ENCODE data around the gene BACE2.
"Not testable (repeated sequence)": the region's sequence is repeated elsewhere in the genome, so short reads cannot be mapped to it uniquely, and the experiment has no call there.

BACE2 gene

DNA sequence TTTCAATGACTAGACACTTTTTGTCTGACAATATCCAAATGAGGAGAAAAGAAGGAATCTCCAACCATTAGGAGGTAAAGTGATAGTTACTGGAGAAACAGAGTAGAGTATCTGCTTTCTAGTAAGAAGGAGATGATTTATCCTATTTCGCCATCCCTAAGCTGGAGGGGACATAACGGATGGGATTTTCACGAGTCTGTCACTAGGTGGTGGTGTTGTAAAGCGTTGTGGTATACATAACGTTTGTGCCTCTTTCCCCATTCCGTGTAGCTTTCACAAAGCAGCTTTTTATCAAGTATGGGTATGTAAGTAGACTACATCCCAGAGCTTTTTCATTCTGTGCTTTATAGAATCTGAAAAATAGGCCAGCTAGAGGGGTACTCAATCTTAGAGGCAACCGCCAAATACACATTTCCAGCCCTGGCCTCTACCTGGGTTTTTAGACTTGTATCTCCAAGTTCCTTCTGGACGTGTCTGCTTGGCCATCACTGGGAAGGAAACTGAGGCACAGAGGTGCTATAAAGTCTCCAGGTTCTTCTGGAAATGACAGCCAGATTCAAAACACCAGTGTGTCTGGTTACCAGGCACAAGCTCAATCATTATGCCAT, 115.4 kb downstream of the BACE2 start:
- peak; percentile 94 for FAIRE-seq

DNA sequence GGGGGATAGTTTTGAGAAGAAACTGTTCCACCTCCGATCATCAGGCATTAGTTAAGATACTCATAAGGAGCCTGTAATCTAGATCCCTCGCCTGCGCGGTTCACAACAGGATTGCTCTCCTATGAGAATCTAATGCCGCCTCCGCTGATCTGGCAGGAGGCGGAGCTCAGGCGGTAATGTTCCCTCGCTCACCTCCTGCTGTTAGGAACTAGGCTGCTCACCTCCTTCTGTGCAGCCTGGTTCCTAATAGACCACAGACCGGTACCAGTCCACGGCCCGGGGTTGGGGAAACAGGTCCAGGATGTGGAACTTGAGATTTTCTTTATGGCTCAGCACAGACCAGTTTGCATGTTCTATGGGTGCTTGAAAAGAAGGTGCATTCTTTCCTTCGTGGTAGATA, 121.5 kb downstream of the BACE2 start:
- no peak for FAIRE-seq

DNA sequence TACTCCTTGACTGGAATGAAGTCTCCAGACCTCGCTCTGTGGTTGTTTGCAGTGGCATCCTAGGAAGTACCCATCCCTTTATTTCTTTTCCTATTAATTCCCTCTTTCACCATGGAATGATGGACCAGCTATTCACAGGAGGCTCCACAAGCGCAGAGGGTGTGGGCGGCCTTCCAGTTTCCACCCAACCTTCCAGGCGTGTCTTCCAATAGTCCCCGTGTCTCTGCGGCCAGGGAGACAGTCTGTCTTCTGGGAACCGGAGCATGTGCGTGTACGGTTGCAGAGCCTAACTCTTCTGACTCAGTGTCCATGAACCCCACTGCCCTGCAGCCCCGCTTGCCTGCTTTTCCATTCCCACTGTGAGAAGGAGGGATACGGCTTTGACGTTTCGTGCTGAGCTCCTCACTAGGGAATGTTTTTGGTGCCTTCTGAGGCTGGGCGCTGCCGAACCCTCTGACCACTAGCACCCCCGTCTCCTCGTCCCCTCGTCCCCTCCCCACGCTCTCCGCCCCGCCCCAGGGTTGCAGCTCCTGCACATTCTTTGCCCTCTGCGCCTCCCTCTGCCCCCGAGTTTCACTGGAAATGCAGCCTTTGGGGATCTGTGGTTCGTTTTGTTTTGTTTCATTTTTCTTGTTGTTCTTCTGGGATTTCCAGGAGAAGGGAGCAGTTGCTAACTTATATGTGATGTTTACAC, 122.3 kb downstream of the BACE2 start:
- no peak for FAIRE-seq

DNA sequence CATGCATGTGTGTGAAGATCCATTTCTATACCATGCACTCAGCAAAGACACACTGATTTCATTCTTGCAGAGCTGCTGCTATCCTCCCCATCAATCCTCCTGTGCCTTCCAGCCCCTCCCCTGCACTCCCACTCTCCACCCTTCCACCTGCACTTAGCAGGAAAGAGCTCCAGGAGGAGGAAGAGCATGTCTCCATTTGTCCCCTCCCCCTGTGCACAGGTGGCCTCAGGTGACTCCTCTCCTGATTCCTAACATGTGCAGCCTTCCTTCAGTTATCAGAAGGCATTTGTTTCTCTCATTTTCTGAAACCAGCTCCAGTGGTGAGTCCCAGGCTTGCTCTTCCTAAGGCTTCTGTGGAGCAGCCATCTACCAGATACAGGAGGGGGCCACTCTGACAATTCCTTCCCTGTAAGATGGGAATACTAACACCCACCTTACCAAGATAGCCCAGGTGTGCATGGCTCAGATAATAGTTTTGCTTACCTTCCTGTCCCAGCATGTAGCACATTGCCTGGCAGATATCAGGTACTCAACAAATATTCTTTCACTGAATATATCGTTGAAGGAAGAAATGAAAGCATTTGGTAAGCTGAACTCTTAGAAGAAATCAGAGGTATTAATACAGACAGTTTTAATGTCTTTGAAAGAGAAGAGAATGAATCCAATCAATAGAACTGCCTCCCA, 126.7 kb downstream of the BACE2 start:
- FAIRE-seq: no peak

DNA sequence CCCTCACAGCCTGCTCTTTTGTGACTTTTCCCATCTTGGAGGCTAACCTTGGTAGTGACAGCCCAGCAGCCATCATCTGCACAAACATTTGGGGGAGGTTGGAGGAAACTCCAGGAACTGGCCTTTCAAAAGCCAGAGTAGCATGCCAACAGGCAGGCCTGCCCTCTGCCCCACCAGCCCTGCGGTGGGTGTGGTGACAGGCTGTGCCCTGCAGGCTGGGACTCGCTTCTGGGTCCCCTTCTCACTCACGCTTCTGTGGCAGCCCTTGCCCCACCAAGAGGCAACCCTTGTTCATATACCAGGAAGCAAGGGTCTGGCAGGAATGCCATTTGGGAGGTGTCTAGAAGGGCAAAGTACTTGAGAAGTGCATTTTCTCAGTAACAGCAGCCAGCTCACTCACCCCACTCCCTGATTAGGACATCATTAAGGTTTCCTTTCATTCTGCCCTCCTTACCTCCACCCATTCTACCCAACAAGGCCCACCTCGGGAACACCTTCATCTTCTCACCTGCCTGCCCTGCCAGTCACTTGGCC, 127.8 kb downstream of the BACE2 start:
- FAIRE-seq: no peak

DNA sequence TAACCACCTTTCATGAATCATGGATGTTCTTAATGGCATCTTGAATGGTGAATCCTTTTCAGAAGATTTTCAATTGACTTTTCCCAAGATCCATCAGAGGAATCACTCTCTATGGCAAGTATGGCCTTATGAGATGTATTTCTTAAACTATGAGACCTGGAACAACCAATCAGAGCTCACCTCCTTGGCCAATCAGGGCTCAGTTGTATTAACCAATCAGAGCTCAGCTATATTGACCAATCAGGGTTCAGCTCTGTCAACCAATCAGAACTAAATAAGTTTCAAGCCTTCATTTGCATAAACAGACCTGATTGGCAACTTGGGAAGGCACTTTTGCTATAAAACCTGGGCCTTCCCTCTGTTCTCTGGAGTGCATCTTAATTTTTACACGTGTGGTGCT, 135.0 kb downstream of the BACE2 start:
- no peak for FAIRE-seq

GRCh38 chr21:41304068-41304720, 136.2 kb downstream of the BACE2 start:
- no peak for FAIRE-seq

DNA sequence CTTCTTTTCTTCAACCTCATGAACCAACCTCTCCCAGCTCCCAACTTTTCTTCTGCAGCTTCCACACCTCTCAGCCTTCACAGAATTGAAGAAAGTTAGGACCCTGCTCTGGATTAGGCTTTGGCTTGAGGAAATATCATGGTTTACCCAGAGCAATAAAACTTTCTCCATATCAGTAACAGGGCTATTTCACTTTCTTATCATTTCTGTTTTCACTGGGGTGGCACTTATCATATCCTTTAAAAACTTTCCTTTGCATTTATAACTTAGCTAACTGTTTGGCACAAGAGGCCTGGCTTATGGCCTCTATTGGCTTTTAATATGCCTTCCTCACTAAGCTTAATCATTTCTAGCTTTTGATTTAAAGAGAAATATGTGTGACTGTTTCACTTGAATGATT, 139.3 kb downstream of the BACE2 start:
- FAIRE-seq: no peak

GRCh38 chr21:41313285-41314164, 145.6 kb downstream of the BACE2 start:
- not testable (repeated sequence) for FAIRE-seq

DNA sequence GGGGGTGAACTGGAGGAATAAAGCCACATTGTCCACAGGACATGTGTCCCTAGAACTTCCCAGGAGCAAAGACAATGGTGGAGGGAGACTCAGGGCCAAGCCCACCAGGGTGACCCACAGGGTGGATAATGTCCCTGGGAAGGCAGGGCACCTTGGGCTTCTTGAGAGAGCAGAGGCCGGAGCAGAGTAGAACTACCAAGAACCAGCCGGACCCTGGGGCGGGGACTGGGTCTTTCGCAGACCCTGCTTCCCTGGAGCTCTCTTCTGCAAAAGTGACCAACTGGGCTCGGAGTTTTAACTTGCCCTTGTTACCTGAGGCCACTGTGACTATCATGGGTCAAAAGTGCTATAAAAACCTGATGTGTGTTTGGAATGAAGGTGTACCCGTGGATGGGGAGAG, 147.8 kb downstream of the BACE2 start:
- FAIRE-seq: no peak

GRCh38 chr21:41316200-41317062, 148.5 kb downstream of the BACE2 start, which contains the start of gene FAM3B:
TSS of gene FAM3B (plus strand) at chr21:41316801. CDS start at chr21:41316880, 79 bp downstream.
- FAIRE-seq: no peak

GRCh38 chr21:41317063-41317392, 149.1 kb downstream of the BACE2 start:
- FAIRE-seq: no peak

DNA sequence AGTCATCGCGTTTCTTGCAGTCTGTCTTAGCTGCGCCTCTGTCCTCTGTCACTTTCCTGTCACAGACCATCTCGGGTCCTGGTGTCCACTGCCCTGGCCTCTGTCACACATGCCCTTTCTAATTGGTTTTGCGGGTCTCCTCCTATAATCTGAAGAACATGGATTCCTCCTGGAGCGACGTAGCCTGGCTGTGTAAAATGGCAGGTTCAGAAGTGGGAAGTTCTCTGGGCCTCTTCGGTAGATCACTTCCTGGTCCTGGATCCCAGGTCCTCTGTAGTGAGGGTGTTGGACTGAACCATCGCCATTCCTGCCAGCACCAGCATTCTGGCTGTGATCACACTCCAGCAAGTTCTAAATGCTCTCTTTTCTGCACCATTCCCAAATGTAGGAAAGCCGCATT, 149.5 kb downstream of the BACE2 start:
- no peak for FAIRE-seq

- FAIRE-seq: no peak
Measured at GRCh38 chr21:41318218-41318617, 150.3 kb downstream of the BACE2 start.

DNA sequence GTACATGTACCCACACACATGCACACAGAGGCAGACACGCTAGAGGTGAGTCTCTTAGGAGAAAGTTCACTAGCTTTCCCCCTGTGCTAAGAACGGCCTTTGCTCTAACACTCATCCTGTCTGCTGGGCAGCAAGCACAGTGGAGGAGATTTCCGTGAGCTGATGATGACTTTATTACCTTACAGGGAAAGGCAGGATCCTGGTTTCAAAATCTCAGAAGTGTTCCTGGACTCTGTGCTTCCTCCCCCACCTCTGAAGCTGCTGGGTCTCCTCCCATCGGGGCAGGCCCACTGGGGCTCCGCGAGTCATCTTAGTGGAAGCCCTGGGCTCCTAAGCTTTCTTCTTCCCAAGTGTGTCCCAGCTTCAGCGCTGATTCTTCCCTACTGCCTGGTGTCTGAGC, 151.3 kb downstream of the BACE2 start:
- FAIRE-seq: no peak

GRCh38 chr21:41321211-41321907, 153.4 kb downstream of the BACE2 start:
- FAIRE-seq: no peak

DNA sequence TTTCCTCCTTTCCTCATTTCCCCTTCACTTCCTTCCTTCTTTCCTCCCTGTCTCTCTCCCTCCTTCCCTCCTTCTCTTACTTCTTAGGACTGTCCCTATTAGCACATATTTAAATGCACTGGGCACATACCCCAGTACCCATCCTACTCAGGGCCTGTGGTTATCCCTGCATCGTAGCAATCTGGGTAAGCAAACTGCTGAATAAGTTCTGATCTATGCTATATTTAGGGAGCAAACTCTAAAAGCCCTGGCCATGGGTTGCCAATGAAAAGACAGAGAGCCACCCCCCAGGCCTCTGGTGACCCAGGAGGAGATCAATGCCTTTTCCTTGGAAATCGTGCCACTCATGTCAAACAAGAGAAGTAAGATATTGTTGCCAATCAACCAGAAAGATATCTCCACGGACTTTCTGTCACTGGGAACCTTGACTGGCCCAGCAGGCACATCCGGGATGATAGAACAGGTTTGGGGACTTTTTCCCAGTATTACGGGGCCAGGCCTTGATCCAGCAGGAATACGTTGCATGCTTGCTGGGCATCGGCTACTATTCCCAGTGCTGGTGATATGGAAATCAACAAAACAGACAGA, 154.0 kb downstream of the BACE2 start:
- no peak for FAIRE-seq

DNA sequence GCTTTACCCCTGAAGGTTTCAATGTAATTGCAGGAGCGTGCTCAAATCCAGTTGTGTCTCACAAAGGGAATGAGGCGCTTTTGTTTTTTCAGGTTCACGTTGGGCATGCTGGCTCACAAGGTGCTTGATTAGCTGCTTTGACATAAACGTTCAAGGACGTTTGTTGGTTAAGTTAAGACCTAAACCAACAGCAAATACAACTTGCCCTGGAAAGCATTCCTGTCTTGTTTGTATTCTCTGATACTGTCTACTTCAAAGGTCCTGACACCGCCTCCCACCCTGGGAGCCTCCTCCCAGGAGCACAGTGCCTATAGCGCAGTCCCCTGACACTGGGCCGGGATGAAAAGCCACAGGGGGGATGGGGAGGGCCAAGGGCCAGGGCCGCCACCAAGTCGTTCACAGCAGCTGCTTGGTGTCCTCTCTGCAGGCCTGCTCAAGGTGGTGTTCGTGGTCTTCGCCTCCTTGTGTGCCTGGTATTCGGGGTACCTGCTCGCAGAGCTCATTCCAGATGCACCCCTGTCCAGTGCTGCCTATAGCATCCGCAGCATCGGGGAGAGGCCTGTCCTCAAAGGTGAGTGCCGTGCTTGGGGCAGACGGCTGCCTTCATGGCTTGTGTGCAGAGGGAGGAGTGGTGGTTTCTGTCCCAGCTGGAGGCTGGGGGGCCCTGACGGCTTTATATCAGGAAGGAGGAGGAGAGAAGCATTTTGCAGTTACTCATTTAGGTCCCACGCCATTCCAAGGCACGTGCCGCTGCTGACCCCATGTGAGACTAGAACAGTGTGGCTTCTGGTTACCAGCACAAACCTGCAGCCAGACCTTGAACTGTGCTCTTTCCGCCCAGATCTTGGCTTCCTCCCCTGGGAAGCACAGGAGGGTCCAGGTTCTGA, 154.8 kb downstream of the BACE2 start:
- FAIRE-seq: no peak

Measured in A204.1 (cell line).